Mesodermal cell (in vitro differentiated cells): Measurements from ENCODE around the gene HECW1.
A peak's percentile ranks its signal among the peaks of the same experiment; 100 is the strongest.

Experiments used
- H3K27ac ChIP-seq: 2 replicates; pipeline ENCODE4 v1.7.0; 2013; ENCODE audit warnings: mild to moderate bottlenecking, low read depth, low read length, moderate library complexity; ENCODE audit not compliant: severe bottlenecking
- H3K36me3 ChIP-seq: 2 replicates; pipeline ENCODE4 v1.7.1; 2013; ENCODE audit warnings: mild to moderate bottlenecking, low read length, moderate library complexity; ENCODE audit not compliant: control insufficient read depth, insufficient read depth
- H3K4me1 ChIP-seq: one replicate; pipeline ENCODE4 v1.7.1; 2013; ENCODE audit warnings: mild to moderate bottlenecking, low read length; ENCODE audit not compliant: insufficient read depth, control insufficient read depth, poor library complexity, severe bottlenecking
- H3K4me3 ChIP-seq: 2 replicates; pipeline ENCODE4 v1.7.0; 2013; ENCODE audit warnings: low read length, control low read depth, mild to moderate bottlenecking; ENCODE audit not compliant: insufficient read depth, poor library complexity, severe bottlenecking; ENCODE audit errors: extremely low read depth
- H3K9me3 ChIP-seq: 2 replicates; pipeline ENCODE4 v1.7.1; 2013; ENCODE audit warnings: mild to moderate bottlenecking, low read length, moderate library complexity; ENCODE audit not compliant: control insufficient read depth
- WGBS, 2 experiments: methylation state at CpG; one replicate each; pipeline ENCODE4 v1.1.5; 2013; ENCODE audit warnings: missing lambda C conversion rate in 2 of 2; ENCODE audit not compliant: insufficient coverage in 2 of 2; 5-methylcytosine and 5-hydroxymethylcytosine counted together

The HECW1 gene

GRCh38 chr7:43609097-43609496, 496.6 kb downstream of the HECW1 start:
- no CpG with 5 or more reads among the region's 2 CpGs for WGBS, 2 experiments
- peaks cover 53% of the 10 kb centered on the region for H3K36me3 ChIP-seq

GRCh38 chr7:43612128-43612527, 499.7 kb downstream of the HECW1 start:
- Histone ChIP-seq H3K27ac (peak overlapping the region; percentile 47), H3K9me3 (no peaks in the 10 kb centered on the region), H3K4me3 (no peak overlapping the region), H3K36me3 (peaks cover 62% of the 10 kb centered on the region), H3K4me1 (peaks cover 25% of the 10 kb centered on the region)
- WGBS, 2 experiments = 94% methylated on average over 3 of the region's 5 CpGs

More at GRCh38 chr7:43609097-43609496, 496.6 kb downstream of the HECW1 start:
- Histone ChIP-seq H3K4me3 (no peak overlapping the region), H3K27ac (no peak overlapping the region), H3K9me3 (peaks cover 6% of the 10 kb centered on the region), H3K4me1 (peaks cover 25% of the 10 kb centered on the region)

GRCh38 chr7:43612599-43613589, 500.4 kb downstream of the HECW1 start:
- WGBS, 2 experiments = 83 to 100% methylated on average over 1 of the region's 3 CpGs
- Histone ChIP-seq H3K4me1 (peaks cover 25% of the 10 kb centered on the region), H3K27ac (peak overlapping the region; percentile 47), H3K36me3 (peaks cover 56% of the 10 kb centered on the region), H3K4me3 (no peak overlapping the region), H3K9me3 (no peaks in the 10 kb centered on the region)
